IMR-90 (cell line): ENCODE data around the gene TM2D3. TPM values are rescaled to one million over a fixed set of nuclear protein-coding genes. Genes with fewer than 3 reads are reported as not detected.

Experiments used
- ATAC-seq: fragments of 200-7000 bp; cut with Tn5 transposase; 2 replicates; pipeline ENCODE4 v1.9.1; 2020; ENCODE audit warnings: low read depth, mild to moderate bottlenecking, moderate library complexity
- BruUV-seq: library from RNA; stranded (reverse); fragments of 400-500 nt; replicated peaks from 2 replicates; lab custom pipeline; 2021; lab: Mats Ljungman, UMichigan
- CTCF ChIA-PET: fragments of 300-600 bp; formaldehyde crosslinking; extraction: SDS; loops from one replicate; lab custom pipeline; 2021; ENCODE audit warnings: antibody characterized with exemption; lab: Yijun Ruan, JAX
- POLR2A ChIA-PET: fragments of 300-600 bp; sonication (Branson Sonifier 250); formaldehyde crosslinking; loops from one replicate; lab custom pipeline; 2022; ENCODE audit warnings: antibody characterized with exemption; ENCODE audit not compliant: unreplicated experiment; lab: Charles Lee
- DNase-seq: peaks from one replicate; pipeline ENCODE4 v3.0.0; 2013
- H2AFZ ChIP-seq: replicated peaks from 2 replicates; pipeline ENCODE3; 2013; ENCODE audit warnings: low read length, mild to moderate bottlenecking; ENCODE audit not compliant: poor library complexity
- H2AK5ac ChIP-seq: 2 replicates; pipeline ENCODE4 v1.6.1; 2013; ENCODE audit warnings: low read depth, low read length, inconsistent platforms
- H2AK9ac ChIP-seq: replicated peaks from 2 replicates; pipeline ENCODE3; 2013; ENCODE audit warnings: mild to moderate bottlenecking, low read depth, low read length, moderate library complexity; ENCODE audit not compliant: poor library complexity
- H2BK120ac ChIP-seq: 2 replicates; pipeline ENCODE4 v1.6.1; 2013; ENCODE audit warnings: low read depth, low read length, inconsistent platforms
- H2BK15ac ChIP-seq: 3 replicates; pipeline ENCODE4 v1.6.1; 2013; ENCODE audit warnings: low read depth, low read length, inconsistent platforms
- H2BK20ac ChIP-seq: 2 replicates; pipeline ENCODE4 v1.6.1; 2013; ENCODE audit warnings: low read depth, mild to moderate bottlenecking, inconsistent platforms, low read length, moderate library complexity
- H2BK5ac ChIP-seq: 2 replicates; pipeline ENCODE4 v1.6.1; 2013; ENCODE audit warnings: mild to moderate bottlenecking, low read depth, low read length, inconsistent platforms; ENCODE audit not compliant: poor library complexity, severe bottlenecking
- H3K14ac ChIP-seq: replicated peaks from 2 replicates; pipeline ENCODE4 v1.6.1; 2013; ENCODE audit warnings: low read depth, low read length, inconsistent platforms
- H3K18ac ChIP-seq: 2 replicates; pipeline ENCODE4 v1.6.1; 2013; ENCODE audit warnings: low read depth, low read length, control low read depth
- H3K23ac ChIP-seq: 2 replicates; pipeline ENCODE4 v1.6.1; 2013; ENCODE audit warnings: low read depth, low read length, inconsistent platforms
- H3K27ac ChIP-seq: 2 replicates; pipeline ENCODE4 v1.5.1; 2013; ENCODE audit warnings: mild to moderate bottlenecking, control low read depth, low read length; ENCODE audit not compliant: insufficient read depth
- H3K27me3 ChIP-seq: 2 replicates; pipeline ENCODE4 v1.6.1; 2013; ENCODE audit warnings: low read length; ENCODE audit not compliant: control insufficient read depth, insufficient read depth
- H3K36me3 ChIP-seq: 2 replicates; pipeline ENCODE4 v1.6.1; 2013; ENCODE audit warnings: low read length, mixed read lengths; ENCODE audit not compliant: control insufficient read depth, insufficient read depth
- H3K4ac ChIP-seq: 2 replicates; pipeline ENCODE4 v1.6.1; 2013; ENCODE audit warnings: low read depth, low read length, inconsistent platforms
- H3K4me1 ChIP-seq: 2 replicates; pipeline ENCODE4 v1.6.1; 2013; ENCODE audit warnings: low read length, mixed read lengths; ENCODE audit not compliant: control insufficient read depth, insufficient read depth
- H3K4me2 ChIP-seq: 2 replicates; pipeline ENCODE4 v1.6.1; 2013; ENCODE audit warnings: low read depth, mild to moderate bottlenecking, control low read depth, low read length, moderate library complexity
- H3K4me3 ChIP-seq: 2 replicates; pipeline ENCODE4 v1.5.1; 2013; ENCODE audit warnings: low read depth, mild to moderate bottlenecking, control low read depth, low read length, moderate library complexity; ENCODE audit not compliant: insufficient read depth
- H3K56ac ChIP-seq: 2 replicates; pipeline ENCODE4 v1.6.1; 2013; ENCODE audit warnings: low read length, inconsistent platforms; ENCODE audit not compliant: insufficient read depth; ENCODE audit errors: extremely low read depth
- H3K79me1 ChIP-seq, 2 experiments: 2 replicates each; pipeline ENCODE4 v1.6.1; 2013; ENCODE audit warnings: low read length in 2 of 2, inconsistent platforms in 1 of 2, low read depth in 1 of 2
- H3K9ac ChIP-seq: 2 replicates; pipeline ENCODE4 v1.6.1; 2013; ENCODE audit warnings: low read depth, low read length, control low read depth
- H3K9me1 ChIP-seq: 2 replicates; pipeline ENCODE4 v1.6.1; 2013; ENCODE audit warnings: low read length, inconsistent platforms; ENCODE audit not compliant: insufficient read depth
- H3K9me3 ChIP-seq: 2 replicates; pipeline ENCODE4 v1.6.1; 2013; ENCODE audit warnings: low read length; ENCODE audit not compliant: control insufficient read depth, insufficient read depth
- H4K20me1 ChIP-seq: 2 replicates; pipeline ENCODE4 v1.6.1; 2013; ENCODE audit warnings: low read length, inconsistent platforms; ENCODE audit not compliant: insufficient read depth
- H4K5ac ChIP-seq: 2 replicates; pipeline ENCODE4 v1.6.1; 2013; ENCODE audit warnings: mild to moderate bottlenecking, low read depth, low read length, control low read depth
- H4K8ac ChIP-seq, 2 experiments: 2 replicates each; pipeline ENCODE4 v1.6.1; 2013; ENCODE audit warnings: low read depth in 2 of 2, low read length in 2 of 2, control low read depth in 1 of 2, inconsistent platforms in 1 of 2
- H4K91ac ChIP-seq: 2 replicates; pipeline ENCODE4 v1.6.1; 2013; ENCODE audit warnings: low read depth, low read length, inconsistent platforms; ENCODE audit not compliant: insufficient read depth
- CHD1 ChIP-seq: IDR thresholded peaks from 2 replicates; pipeline ENCODE4 v1.6.1; 2012; ENCODE audit warnings: low read depth, low read length, improper control_type of control experiment
- NFE2L2 ChIP-seq: fragments of 150-350 bp; IDR thresholded peaks from 2 replicates; pipeline ENCODE4 v1.6.1; 2016; ENCODE audit warnings: low read depth, mild to moderate bottlenecking, low read length
- RCOR1 ChIP-seq: IDR thresholded peaks from 2 replicates; pipeline ENCODE4 v1.6.1; 2012; ENCODE audit warnings: mild to moderate bottlenecking, low read length, improper control_type of control experiment; ENCODE audit not compliant: insufficient replicate concordance
- RFX5 ChIP-seq: IDR thresholded peaks from 2 replicates; pipeline ENCODE4 v1.8.0; 2012; ENCODE audit warnings: low read depth, mild to moderate bottlenecking, low read length, moderate library complexity
- SMC3 ChIP-seq: fragments of 150-350 bp; IDR thresholded peaks from 2 replicates; pipeline ENCODE4 v1.6.1; 2016; ENCODE audit warnings: low read depth, mild to moderate bottlenecking, antibody characterized with exemption, low read length, moderate library complexity
- WGBS, 2 experiments: methylation state at CpG; one replicate each; pipeline versions ENCODE4 v1.1.5 to v1.1.7; 2013; ENCODE audit warnings: missing lambda C conversion rate in 2 of 2; ENCODE audit not compliant: insufficient read length in 1 of 2; ENCODE audit errors: extremely low coverage in 2 of 2; 5-methylcytosine and 5-hydroxymethylcytosine counted together
- dilution Hi-C: fragments of 300-500 bp; cut with HindIII; formaldehyde crosslinking; loops from one replicate; pipeline ENCODE4 v1.14.3; 2018; ENCODE audit warnings: low sequenced_read_pairs; ENCODE audit not compliant: unreplicated experiment
- in situ Hi-C: fragments of 300-500 bp; cut with MboI; formaldehyde crosslinking; loops from 3 replicates; pipeline ENCODE4 v1.14.3; 2019; ENCODE audit warnings: low sequenced_read_pairs, inconsistent platforms, mixed read lengths
- intact Hi-C: fragments of 100-400 bp; cut with micrococcal nuclease; formaldehyde crosslinking; loops from 2 replicates; pipeline ENCODE4 v1.10.0; 2022
- polyA plus RNA-seq, 3 experiments: library from polyadenylated mRNA; depleted of rRNA; stranded (reverse); fragments of >200 nt; gene quantifications; 2 replicates each; pipeline ENCODE4 v1.2.3, GENCODE V29; 2012; ENCODE audit warnings: low replicate concordance in 1 of 3
- total RNA-seq: library from RNA; depleted of rRNA; stranded (reverse); fragments of >200 nt; gene quantifications from 2 replicates; pipeline ENCODE4 v1.2.3, GENCODE V29; 2012
- TF ChIP-seq, protein P1 (sequence below): fragments of 150-350 bp; IDR thresholded peaks from 2 replicates; pipeline ENCODE4 v1.6.1; 2017; ENCODE audit warnings: mild to moderate bottlenecking, antibody characterized with exemption, low read length, low read depth
- TF ChIP-seq, protein P2 (sequence below): fragments of 150-350 bp; IDR thresholded peaks from 2 replicates; pipeline ENCODE4 v1.6.1; 2016; ENCODE audit warnings: low read depth, mild to moderate bottlenecking, low read length, moderate library complexity, borderline replicate concordance

Gene TM2D3
- total and polyA plus RNA-seq, 2 of the 4 experiments (the other 2 are of a cell fraction) = 27.4 to 34.5 TPM

DNA sequence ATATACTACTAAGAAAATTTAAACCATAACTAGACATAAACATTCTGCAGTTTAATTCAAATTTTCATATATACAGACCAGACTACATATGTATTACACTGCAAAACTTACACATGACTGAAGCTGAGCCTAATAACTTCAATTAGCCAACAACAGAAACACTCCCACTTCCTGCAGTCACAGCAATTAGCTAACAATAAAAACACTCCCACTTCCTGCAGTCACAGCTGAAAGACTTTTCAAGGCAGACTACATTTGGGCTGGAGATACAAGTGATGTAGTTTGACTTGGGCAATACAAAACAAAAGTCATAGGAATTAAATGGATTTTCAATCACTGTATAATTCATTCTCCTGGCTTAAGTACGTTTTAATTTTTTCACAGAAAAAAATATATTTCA lies 10.3 kb downstream of the TM2D3 start:
- no CpG with 5 or more reads among the region's 1 CpG for WGBS, 2 experiments
- CTCF ChIA-PET = interaction anchor here (0.6 to 2.2 kb wide), 8 partner anchors 9 to 353 kb away, joined by 3 to 9 read pairs (median 3); partner anchors contain the start of genes SNRPA1 and TM2D3

More for the DNA sequence above, 10.3 kb downstream of the TM2D3 start:
- no peaks in the 10 kb centered on the region for H3K27me3 ChIP-seq
- no peaks in the 10 kb centered on the region; the same call in none of the 2 replicates for H3K4me1 ChIP-seq
- no peak overlapping the region for H4K8ac ChIP-seq
- H4K5ac ChIP-seq = no peak overlapping the region
- DNase-seq (no peak), ATAC-seq (no peak)
- H3K36me3 ChIP-seq = peaks cover 27% of the 10 kb centered on the region
- no peaks in the 10 kb centered on the region for H3K9me3 ChIP-seq
- H4K91ac ChIP-seq = no peak overlapping the region
- no peak overlapping the region for H3K9ac ChIP-seq
- POLR2A ChIA-PET = no interaction called here
- no peak overlapping the region for H2AK9ac ChIP-seq
- H4K20me1 ChIP-seq = peaks cover 4% of the 10 kb centered on the region; the same call in 1 of the 2 replicates
- H2BK15ac ChIP-seq = no peak overlapping the region
- no TSS peak for BruUV-seq
- H3K9me1 ChIP-seq = no peaks in the 10 kb centered on the region
- no peak overlapping the region for H3K56ac ChIP-seq
- peaks cover 14 to 25% of the 10 kb centered on the region in 2 experiments for H3K79me1 ChIP-seq
- in situ Hi-C loops = loop anchor here (5.0 kb wide), 1 partner anchor 350 kb away; no protein-coding TSS in a partner anchor
- H2AK5ac ChIP-seq = no peak overlapping the region
- no peak overlapping the region for H2BK5ac ChIP-seq
- no peak overlapping the region for H3K14ac ChIP-seq
- no peak overlapping the region for H3K23ac ChIP-seq
- H3K4me3 ChIP-seq = no peak overlapping the region
- dilution Hi-C loops = no loop called here
- no peak overlapping the region for H2AFZ ChIP-seq
- no peak overlapping the region for H3K18ac ChIP-seq
- no peak overlapping the region for H3K4ac ChIP-seq
- H3K4me2 ChIP-seq = no peak overlapping the region
- no peak overlapping the region for H3K27ac ChIP-seq
- no peak overlapping the region for H2BK120ac ChIP-seq
- TF ChIP-seq NFE2L2 (no peak), CHD1 (no peak), RFX5 (no peak; the same call in 1 of the 2 replicates), RCOR1 (no peak), SMC3 (no peak)
- TF ChIP-seq, protein P1, sequence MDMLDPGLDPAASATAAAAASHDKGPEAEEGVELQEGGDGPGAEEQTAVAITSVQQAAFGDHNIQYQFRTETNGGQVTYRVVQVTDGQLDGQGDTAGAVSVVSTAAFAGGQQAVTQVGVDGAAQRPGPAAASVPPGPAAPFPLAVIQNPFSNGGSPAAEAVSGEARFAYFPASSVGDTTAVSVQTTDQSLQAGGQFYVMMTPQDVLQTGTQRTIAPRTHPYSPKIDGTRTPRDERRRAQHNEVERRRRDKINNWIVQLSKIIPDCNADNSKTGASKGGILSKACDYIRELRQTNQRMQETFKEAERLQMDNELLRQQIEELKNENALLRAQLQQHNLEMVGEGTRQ = no peak
- TF ChIP-seq, protein P2, sequence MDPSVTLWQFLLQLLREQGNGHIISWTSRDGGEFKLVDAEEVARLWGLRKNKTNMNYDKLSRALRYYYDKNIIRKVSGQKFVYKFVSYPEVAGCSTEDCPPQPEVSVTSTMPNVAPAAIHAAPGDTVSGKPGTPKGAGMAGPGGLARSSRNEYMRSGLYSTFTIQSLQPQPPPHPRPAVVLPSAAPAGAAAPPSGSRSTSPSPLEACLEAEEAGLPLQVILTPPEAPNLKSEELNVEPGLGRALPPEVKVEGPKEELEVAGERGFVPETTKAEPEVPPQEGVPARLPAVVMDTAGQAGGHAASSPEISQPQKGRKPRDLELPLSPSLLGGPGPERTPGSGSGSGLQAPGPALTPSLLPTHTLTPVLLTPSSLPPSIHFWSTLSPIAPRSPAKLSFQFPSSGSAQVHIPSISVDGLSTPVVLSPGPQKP = no peak
- intact Hi-C loops = loop anchor here (1.0 to 10.0 kb wide), 3 partner anchors 342 to 627 kb away; no protein-coding TSS in a partner anchor
- H2BK20ac ChIP-seq = no peak overlapping the region
